Hematopoietic multipotent progenitor cell treated with erythropoietin and hydrocortisone succinate and interleukin-3 and kit ligand, for 17 days (in vitro differentiated cells): ENCODE measurements around the gene MAT2A.
A peak's percentile ranks its signal among the peaks of the same experiment; 100 is the strongest.
"Not testable (repeated sequence)": the region's sequence is repeated elsewhere in the genome, so short reads cannot be mapped to it uniquely, and the experiment has no call there.

ENCODE experiments used
- DNase-seq: peaks from one replicate; pipeline ENCODE4 v3.0.0-alpha.2; 2015; ENCODE audit warnings: low spot score

Gene MAT2A

GRCh38 chr2:85524336-85524908 lies 14.5 kb upstream of the MAT2A start:
- no peak for DNase-seq

GRCh38 chr2:85525029-85525428 lies 13.9 kb upstream of the MAT2A start:
- no peak for DNase-seq

GRCh38 chr2:85525567-85525966 lies 13.4 kb upstream of the MAT2A start:
- DNase-seq, result no peak

GRCh38 chr2:85527787-85528186 lies 11.2 kb upstream of the MAT2A start:
- DNase-seq, result no peak

GRCh38 chr2:85528355-85528754 lies 10.6 kb upstream of the MAT2A start:
- no peak for DNase-seq

GRCh38 chr2:85529809-85530208 lies 9.2 kb upstream of the MAT2A start:
- no peak for DNase-seq

GRCh38 chr2:85531589-85531988 lies 7.4 kb upstream of the MAT2A start:
- no peak for DNase-seq

- DNase-seq, result peak; percentile 51
Observed at GRCh38 chr2:85534099-85534498, 4.9 kb upstream of the MAT2A start.

GRCh38 chr2:85534881-85535280 lies 4.1 kb upstream of the MAT2A start:
- DNase-seq, result no peak

- DNase-seq, result no peak
Observed at GRCh38 chr2:85536479-85536878, 2.5 kb upstream of the MAT2A start.

GRCh38 chr2:85537600-85538506 lies 1.1 kb upstream of the MAT2A start:
- peak; percentile 30 for DNase-seq

- peak; percentile 78 for DNase-seq
Observed at GRCh38 chr2:85539361-85540132, 579 bp downstream of the MAT2A start.

GRCh38 chr2:85540133-85540648 lies 1.2 kb downstream of the MAT2A start:
- no peak for DNase-seq

- no peak for DNase-seq
Observed at GRCh38 chr2:85541262-85541661, 2.3 kb downstream of the MAT2A start.

- no peak for DNase-seq
Observed at GRCh38 chr2:85541753-85542457, 2.9 kb downstream of the MAT2A start.

GRCh38 chr2:85542777-85543176 lies 3.8 kb downstream of the MAT2A start:
- no peak for DNase-seq

GRCh38 chr2:85544254-85544691 lies 5.3 kb downstream of the MAT2A start:
- DNase-seq, result not testable (repeated sequence)

GRCh38 chr2:85544915-85545779 lies 6.2 kb downstream of the MAT2A start:
- DNase-seq, result not testable (repeated sequence)

- DNase-seq, result no peak
Observed at GRCh38 chr2:85545780-85546240, 6.8 kb downstream of the MAT2A start.

GRCh38 chr2:85547089-85547858 lies 8.3 kb downstream of the MAT2A start:
- DNase-seq, result no peak
